AG09319 (cell line): ENCODE results near the gene GPR78.

Experiments used
- DNase-seq: peaks from one replicate; pipeline ENCODE4 v3.0.0-alpha.2; 2010; ENCODE audit warnings: low read depth; ENCODE audit errors: extremely low read depth
- TF ChIP-seq, protein P1 (sequence below): IDR thresholded peaks from 2 replicates; pipeline ENCODE4 v1.5.1; 2011; ENCODE audit warnings: low read depth, mild to moderate bottlenecking, inconsistent platforms, low read length, moderate library complexity

Gene GPR78

DNA sequence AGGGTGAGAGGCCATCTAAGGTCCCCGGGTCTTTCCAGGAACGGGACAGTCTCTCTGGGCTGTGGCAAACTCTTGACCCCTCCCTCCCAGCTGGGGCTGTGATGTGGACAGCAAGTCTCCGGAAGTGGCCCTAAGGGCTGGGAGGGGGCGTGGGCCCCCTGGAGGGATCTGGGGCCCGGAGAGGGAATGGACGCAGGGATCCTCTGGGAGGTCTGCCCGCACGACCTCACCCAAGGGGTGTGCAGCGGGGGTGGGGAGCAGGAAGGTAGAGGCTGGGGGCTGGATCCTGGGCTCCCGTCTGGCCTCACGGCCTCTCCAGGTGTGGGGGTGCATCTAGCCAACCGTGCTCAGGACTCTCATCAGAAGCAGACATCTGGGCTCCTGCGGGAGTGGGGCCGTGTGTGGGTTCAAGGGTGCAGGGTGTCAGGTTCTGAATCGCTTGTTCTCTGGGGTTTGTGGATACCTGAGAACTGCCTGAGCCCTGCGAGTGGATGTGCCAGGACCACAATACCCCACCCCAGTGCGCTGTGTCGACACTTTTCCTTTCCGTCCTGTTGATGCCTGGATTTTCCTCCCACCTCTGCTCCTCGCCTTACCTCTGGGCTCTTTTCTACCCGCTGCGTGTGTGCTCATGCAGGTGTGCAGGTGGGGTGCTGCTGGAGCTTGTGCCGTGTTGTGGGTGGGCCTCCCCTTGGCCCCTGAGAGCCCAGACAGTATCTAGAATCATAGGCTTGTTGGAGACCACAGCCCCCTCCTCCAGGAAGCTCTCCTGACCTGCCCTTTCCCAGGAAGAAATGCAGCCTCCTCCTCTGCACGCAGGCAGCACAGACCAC is 13.3 kb downstream of the GPR78 start:
- DNase-seq = no peak
- TF ChIP-seq, protein P1, sequence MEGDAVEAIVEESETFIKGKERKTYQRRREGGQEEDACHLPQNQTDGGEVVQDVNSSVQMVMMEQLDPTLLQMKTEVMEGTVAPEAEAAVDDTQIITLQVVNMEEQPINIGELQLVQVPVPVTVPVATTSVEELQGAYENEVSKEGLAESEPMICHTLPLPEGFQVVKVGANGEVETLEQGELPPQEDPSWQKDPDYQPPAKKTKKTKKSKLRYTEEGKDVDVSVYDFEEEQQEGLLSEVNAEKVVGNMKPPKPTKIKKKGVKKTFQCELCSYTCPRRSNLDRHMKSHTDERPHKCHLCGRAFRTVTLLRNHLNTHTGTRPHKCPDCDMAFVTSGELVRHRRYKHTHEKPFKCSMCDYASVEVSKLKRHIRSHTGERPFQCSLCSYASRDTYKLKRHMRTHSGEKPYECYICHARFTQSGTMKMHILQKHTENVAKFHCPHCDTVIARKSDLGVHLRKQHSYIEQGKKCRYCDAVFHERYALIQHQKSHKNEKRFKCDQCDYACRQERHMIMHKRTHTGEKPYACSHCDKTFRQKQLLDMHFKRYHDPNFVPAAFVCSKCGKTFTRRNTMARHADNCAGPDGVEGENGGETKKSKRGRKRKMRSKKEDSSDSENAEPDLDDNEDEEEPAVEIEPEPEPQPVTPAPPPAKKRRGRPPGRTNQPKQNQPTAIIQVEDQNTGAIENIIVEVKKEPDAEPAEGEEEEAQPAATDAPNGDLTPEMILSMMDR = no peak

DNA sequence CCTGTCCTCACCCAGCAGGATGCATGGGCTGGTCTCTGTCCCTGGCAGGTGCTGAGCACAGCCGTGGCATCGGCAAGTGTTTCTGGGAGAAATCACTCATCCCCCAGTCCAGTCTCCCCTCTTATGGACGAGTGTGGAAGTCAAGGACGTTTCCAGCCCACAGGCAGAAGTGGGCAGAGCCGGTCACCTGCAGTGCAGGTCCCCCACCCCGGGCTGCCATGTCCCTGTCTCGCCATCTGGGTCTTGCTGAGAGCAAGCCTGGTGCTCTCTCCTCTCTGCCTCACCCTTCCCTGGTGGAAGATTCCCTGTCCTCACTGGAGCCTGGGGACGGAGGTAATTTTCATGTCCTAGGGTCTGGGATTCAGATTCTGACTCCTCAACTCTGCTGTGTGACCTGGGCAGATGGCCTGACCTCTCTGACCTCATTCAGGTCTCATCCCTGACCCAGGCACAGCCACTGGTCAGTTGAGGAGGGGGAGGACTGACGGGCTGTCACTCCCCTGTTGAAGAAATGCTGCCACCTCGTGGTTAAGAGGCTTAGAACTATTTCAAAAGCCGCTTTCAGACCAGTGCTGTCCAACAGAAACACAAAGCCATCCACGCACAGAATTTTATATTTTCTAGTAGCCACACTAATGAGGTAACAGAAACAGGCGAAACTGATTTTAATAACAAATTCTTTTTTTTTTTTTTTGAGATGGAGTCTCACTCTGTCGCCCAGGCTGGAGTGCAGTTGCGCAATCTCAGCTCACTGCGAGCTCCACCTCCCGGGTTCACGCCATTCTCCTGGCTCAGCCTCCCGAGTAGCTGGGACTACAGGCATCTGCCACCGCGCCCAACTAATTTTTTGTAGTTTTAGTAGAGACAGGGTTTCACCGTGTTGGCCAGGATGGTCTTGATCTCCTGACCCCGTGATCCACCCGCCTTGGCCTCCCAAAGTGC is 14.2 kb downstream of the GPR78 start:
- TF ChIP-seq, protein P1 = peak; percentile 77
- DNase-seq = peak; percentile 47

DNA sequence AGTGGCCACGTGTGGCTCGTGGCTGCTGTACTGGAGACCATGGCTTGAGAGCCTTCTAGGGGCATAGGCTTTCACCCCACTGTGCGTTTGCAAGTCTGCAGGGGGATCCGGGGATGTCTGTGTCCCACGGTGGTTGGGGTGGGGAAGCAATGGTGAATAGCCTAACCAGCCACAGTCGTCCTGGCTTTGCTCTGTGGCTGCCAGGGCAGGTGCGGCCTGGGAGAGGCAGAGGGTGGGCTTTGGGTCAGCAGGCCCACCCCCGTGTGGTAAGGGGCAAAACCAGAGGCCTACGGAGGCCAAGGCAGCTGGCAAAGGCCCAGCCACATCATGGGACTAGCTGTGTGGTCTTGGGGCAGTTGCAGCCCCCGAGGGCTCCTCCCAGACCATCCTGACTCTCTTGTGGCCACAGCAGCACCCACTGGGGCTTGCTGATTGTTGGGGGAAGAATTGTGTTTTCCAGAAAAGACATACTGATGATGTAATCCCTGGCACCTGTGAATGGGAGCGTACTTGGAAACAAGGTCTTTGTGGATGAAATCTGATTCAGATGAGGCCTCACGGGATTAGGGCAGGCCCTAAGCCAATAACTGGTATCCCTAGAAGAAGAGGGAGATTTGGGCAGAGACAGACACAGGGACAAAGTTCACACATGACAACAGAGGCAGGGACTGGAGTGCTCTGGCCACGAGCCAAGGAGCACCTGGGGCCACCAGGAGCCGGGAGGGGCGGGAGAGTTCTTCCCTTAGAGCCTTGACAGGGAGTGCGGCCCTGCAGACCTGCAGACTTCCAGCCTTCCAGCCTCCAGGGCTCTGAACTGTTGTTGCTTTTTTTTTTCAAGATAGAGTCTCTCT is 15.3 kb downstream of the GPR78 start:
- TF ChIP-seq, protein P1 = no peak
- no peak for DNase-seq

DNA sequence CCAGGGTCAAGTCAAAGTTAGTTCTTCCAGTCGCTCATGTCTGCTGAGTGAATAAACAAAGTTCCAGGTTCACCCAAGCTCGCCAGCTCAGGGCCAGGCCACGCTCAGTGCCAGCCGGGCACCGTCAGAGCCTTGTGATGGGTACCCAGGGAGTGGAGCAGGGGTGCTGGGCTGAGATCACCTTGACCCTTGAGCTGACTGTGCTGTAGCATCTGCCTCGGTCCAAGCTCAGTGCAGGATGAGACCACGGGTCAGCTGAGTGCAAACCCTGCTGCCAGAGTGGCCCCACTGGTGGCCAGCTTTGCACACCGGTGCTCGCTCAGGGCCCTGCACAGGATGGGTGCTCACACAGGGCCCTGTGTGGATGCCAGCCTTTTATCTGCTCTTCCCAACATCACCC is 16.7 kb downstream of the GPR78 start:
- TF ChIP-seq, protein P1 = no peak
- no peak for DNase-seq

DNA sequence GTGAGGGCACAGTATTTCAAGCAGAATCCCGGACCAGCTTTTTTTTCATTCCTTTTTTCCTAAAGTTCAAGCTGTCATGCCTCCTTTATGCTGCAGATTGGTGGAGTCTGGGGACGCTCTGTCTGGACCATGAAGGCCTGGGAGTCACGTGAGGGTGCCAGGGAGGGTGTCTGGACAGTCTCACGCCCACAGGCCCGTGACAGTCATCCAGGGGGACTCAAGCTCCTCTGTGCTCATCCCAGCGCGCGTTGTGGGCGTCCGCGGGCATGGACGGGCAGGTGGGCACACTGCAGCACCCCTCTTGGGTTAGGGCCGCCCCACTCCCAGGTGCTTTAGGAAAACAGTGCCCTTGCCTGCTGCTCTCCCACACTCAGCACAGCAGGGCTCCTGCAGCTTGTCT is 17.1 kb downstream of the GPR78 start:
- no peak for DNase-seq
- TF ChIP-seq, protein P1 = no peak

DNA sequence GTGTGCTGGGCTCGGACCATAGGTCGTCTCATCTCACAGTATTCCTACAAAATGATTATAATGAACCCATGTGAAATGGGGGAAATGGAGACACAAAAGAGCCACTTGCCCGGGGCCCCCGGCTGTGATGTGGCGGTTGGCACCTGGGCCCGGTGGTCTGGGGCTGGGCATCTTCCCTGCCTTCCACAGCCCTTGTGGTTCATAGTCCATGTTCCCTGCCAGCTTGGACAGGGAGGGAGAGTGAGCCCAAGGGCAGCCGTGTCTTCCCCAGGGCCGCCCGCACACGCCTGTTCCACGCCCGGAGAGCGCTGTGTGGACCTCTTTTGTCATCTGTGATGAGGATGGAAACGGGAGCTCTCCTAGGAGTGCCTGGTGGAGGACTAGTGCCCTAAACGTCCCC is 17.6 kb downstream of the GPR78 start:
- TF ChIP-seq, protein P1 = no peak
- DNase-seq = no peak
